Measurements from ENCODE around the gene PRSS50. TPM values are rescaled to one million over a fixed set of nuclear protein-coding genes. Genes with fewer than 3 reads are reported as not detected.

Gene PRSS50
- total RNA-seq, 2 donors from 2014 or later: 0.28 to 0.54 TPM

- no peaks in the 10 kb centered on the region for H3K4me1 ChIP-seq (ENCODE audit: control insufficient read depth in 1 of 2, low read depth in 2 of 2)
- ATAC-seq (ENCODE audit: insufficient number of reproducible peaks, low FRiP score, low read depth) (no peak), DNase-seq (ENCODE audit: low spot score) (no peak)
- no peak overlapping the region for H3K27ac ChIP-seq
- no peaks in the 10 kb centered on the region for H3K27me3 ChIP-seq (replicated peaks; ENCODE audit: insufficient read depth)
- H3K4me3 ChIP-seq: no peak overlapping the region
- TF ChIP-seq CTCF (IDR thresholded peaks at IDR 0.05): no peak
- no peaks in the 10 kb centered on the region for H3K9me3 ChIP-seq
- H3K36me3 ChIP-seq: no peaks in the 10 kb centered on the region
These were observed 6.9 kb downstream of the PRSS50 start for GRCh38 chr3:46710671-46711295.

GRCh38 chr3:46710229-46710628, 7.4 kb downstream of the PRSS50 start:
- H3K27me3 ChIP-seq (replicated peaks; ENCODE audit: insufficient read depth): no peaks in the 10 kb centered on the region
- no peak overlapping the region for H3K27ac ChIP-seq
- H3K9me3 ChIP-seq: no peaks in the 10 kb centered on the region
- no peak overlapping the region for H3K4me3 ChIP-seq
- H3K36me3 ChIP-seq: no peaks in the 10 kb centered on the region
- no peaks in the 10 kb centered on the region for H3K4me1 ChIP-seq (ENCODE audit: control insufficient read depth in 1 of 2, low read depth in 2 of 2)
- no peak for TF ChIP-seq CTCF (IDR thresholded peaks at IDR 0.05)
- ATAC-seq (ENCODE audit: insufficient number of reproducible peaks, low FRiP score, low read depth) (no peak), DNase-seq (ENCODE audit: low spot score) (no peak)

GRCh38 chr3:46709721-46710120, 7.9 kb downstream of the PRSS50 start:
- Histone ChIP-seq H3K36me3 (no peaks in the 10 kb centered on the region), H3K27me3 (replicated peaks; ENCODE audit: insufficient read depth) (no peaks in the 10 kb centered on the region), H3K27ac (no peak overlapping the region), H3K4me3 (no peak overlapping the region), H3K9me3 (no peaks in the 10 kb centered on the region), H3K4me1 (ENCODE audit: control insufficient read depth in 1 of 2, low read depth in 2 of 2) (no peaks in the 10 kb centered on the region)
- no peak for TF ChIP-seq CTCF (IDR thresholded peaks at IDR 0.05)
- ATAC-seq (ENCODE audit: insufficient number of reproducible peaks, low FRiP score, low read depth) (no peak), DNase-seq (ENCODE audit: low spot score) (no peak)

GRCh38 chr3:46709157-46709654, 8.5 kb downstream of the PRSS50 start:
- DNase-seq (ENCODE audit: low spot score) (no peak), ATAC-seq (ENCODE audit: insufficient number of reproducible peaks, low FRiP score, low read depth) (no peak)

More at GRCh38 chr3:46709157-46709654, 8.5 kb downstream of the PRSS50 start:
- no peaks in the 10 kb centered on the region for H3K4me1 ChIP-seq (ENCODE audit: control insufficient read depth in 1 of 2, low read depth in 2 of 2)
- no peak overlapping the region for H3K27ac ChIP-seq
- no peak for TF ChIP-seq CTCF (IDR thresholded peaks at IDR 0.05)
- H3K4me3 ChIP-seq: no peak overlapping the region
- no peaks in the 10 kb centered on the region for H3K27me3 ChIP-seq (replicated peaks; ENCODE audit: insufficient read depth)
- H3K36me3 ChIP-seq: no peaks in the 10 kb centered on the region
- no peaks in the 10 kb centered on the region for H3K9me3 ChIP-seq
